Neural cell (in vitro differentiated cells): ENCODE data around the gene CTRB1.
"Not testable (repeated sequence)": the region's sequence is repeated elsewhere in the genome, so short reads cannot be mapped to it uniquely, and the experiment has no call there.

Source experiments
- CTCF ChIP-seq: fragments of 450-650 bp; IDR thresholded peaks from 2 replicates; pipeline ENCODE4 v1.5.1; 2014; ENCODE audit warnings: antibody characterized with exemption, mild to moderate bottlenecking, moderate library complexity; ENCODE audit not compliant: poor library complexity, severe bottlenecking
- EZH2 ChIP-seq: fragments of 200-600, 300-800 bp; shearing (Covaris generic), sonication (generic); IDR thresholded peaks from 2 replicates; pipeline ENCODE4 v1.6.1; 2014; ENCODE audit warnings: antibody characterized with exemption, low read length, borderline replicate concordance, mild to moderate bottlenecking; ENCODE audit not compliant: insufficient read depth, poor library complexity, severe bottlenecking
- POLR2AphosphoS5 ChIP-seq: IDR thresholded peaks from 2 replicates; pipeline ENCODE4 v1.6.1; 2012
- RAD21 ChIP-seq: fragments of 450-650 bp; conservative IDR thresholded peaks from 2 replicates; pipeline ENCODE4 v1.6.1; 2014; ENCODE audit warnings: antibody characterized with exemption, mild to moderate bottlenecking, moderate library complexity
- REST ChIP-seq: IDR thresholded peaks from 2 replicates; pipeline ENCODE4 v1.6.1; 2012; ENCODE audit warnings: borderline replicate concordance

GRCh38 chr16:75240633-75241032 is 21.8 kb downstream of the CTRB1 start:
- not testable (repeated sequence) for TF ChIP-seq EZH2, CTCF, POLR2AphosphoS5, RAD21, REST
